ENCODE data around the gene SERPINB6.

SERPINB6 gene

DNA sequence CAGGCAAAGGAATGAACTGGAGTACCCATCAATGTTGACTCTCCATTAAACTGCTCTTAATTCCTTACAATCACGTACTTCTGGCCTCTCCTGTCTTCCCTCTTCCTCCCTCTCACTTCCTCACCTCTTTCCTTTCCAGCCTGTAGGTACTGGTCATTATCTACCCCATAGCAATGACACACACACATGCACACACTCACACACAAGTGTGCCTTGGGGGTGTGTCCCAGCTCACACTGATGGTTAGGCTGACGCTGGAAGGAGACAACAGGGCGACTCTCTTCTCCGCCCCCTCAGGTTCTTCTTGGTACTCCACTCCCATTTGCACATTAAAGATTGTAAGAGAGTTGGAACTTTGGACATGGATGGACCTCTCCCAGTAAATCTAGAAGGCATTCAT lies 54.3 kb downstream of the SERPINB6 start:
- TF ChIP-seq FOXP2 (optimal IDR thresholded peaks at IDR 0.05; ENCODE audit: borderline replicate concordance, extremely low read depth, extremely low read length, insufficient read depth) (no peak), TAF1 (IDR thresholded peaks at IDR 0.05; ENCODE audit: borderline replicate concordance, insufficient read depth, low read length) (no peak), POLR2AphosphoS5 (IDR thresholded peaks at IDR 0.05; ENCODE audit: low read depth, low read length) (no peak), SIN3A (IDR thresholded peaks at IDR 0.05; ENCODE audit: borderline replicate concordance, insufficient read depth, low read length) (no peak)
- TF ChIP-seq, protein P1, sequence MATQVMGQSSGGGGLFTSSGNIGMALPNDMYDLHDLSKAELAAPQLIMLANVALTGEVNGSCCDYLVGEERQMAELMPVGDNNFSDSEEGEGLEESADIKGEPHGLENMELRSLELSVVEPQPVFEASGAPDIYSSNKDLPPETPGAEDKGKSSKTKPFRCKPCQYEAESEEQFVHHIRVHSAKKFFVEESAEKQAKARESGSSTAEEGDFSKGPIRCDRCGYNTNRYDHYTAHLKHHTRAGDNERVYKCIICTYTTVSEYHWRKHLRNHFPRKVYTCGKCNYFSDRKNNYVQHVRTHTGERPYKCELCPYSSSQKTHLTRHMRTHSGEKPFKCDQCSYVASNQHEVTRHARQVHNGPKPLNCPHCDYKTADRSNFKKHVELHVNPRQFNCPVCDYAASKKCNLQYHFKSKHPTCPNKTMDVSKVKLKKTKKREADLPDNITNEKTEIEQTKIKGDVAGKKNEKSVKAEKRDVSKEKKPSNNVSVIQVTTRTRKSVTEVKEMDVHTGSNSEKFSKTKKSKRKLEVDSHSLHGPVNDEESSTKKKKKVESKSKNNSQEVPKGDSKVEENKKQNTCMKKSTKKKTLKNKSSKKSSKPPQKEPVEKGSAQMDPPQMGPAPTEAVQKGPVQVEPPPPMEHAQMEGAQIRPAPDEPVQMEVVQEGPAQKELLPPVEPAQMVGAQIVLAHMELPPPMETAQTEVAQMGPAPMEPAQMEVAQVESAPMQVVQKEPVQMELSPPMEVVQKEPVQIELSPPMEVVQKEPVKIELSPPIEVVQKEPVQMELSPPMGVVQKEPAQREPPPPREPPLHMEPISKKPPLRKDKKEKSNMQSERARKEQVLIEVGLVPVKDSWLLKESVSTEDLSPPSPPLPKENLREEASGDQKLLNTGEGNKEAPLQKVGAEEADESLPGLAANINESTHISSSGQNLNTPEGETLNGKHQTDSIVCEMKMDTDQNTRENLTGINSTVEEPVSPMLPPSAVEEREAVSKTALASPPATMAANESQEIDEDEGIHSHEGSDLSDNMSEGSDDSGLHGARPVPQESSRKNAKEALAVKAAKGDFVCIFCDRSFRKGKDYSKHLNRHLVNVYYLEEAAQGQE (IDR thresholded peaks at IDR 0.05; ENCODE audit: insufficient read depth in 1 of 2, low read depth in 2 of 2, low read length in 2 of 2), result no peak

DNA sequence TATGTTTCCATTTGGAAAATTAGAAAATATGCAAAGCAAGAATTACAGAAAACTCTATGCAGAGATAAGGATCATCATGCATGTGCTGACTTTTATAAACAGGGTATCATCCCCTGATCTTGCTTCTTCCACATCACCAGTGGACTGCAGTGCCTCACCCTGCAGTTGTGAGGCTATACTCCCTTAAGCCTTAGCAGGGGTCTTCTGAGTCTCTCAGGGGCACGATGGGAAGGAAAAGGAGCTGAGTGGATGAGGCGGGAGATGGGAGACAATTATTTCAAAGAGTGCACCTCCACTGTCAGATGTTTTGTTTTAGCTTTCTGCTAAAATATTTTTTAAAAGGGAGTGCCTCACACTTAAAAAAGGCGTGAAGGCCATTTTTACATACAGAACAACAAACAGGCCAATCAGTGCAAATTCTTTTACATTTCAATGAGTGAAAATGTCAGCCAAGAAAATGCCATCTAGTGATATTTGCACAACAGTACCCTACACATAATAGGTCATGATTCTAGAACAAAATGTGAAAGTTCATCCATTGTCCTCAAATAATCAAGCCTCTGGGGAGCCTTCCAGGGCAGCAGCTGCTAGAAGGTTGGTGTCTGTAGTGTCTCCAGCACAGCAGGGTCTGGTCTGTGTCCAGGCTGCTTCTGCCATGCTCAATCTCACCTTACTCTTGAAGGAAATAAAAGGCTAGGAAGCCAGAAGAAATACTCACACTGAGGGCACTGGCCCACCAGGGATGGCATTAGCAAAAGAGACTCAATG lies 55.0 kb downstream of the SERPINB6 start:
- TF ChIP-seq, protein P1 (IDR thresholded peaks at IDR 0.05; ENCODE audit: insufficient read depth in 1 of 2, low read depth in 2 of 2, low read length in 2 of 2), result no peak
- no peak for TF ChIP-seq POLR2AphosphoS5 (IDR thresholded peaks at IDR 0.05; ENCODE audit: low read depth, low read length)
- no peak for TF ChIP-seq TAF1 (IDR thresholded peaks at IDR 0.05; ENCODE audit: borderline replicate concordance, insufficient read depth, low read length)
- no peak for TF ChIP-seq SIN3A (IDR thresholded peaks at IDR 0.05; ENCODE audit: borderline replicate concordance, insufficient read depth, low read length)
- no peak for TF ChIP-seq FOXP2 (optimal IDR thresholded peaks at IDR 0.05; ENCODE audit: borderline replicate concordance, extremely low read depth, extremely low read length, insufficient read depth)

DNA sequence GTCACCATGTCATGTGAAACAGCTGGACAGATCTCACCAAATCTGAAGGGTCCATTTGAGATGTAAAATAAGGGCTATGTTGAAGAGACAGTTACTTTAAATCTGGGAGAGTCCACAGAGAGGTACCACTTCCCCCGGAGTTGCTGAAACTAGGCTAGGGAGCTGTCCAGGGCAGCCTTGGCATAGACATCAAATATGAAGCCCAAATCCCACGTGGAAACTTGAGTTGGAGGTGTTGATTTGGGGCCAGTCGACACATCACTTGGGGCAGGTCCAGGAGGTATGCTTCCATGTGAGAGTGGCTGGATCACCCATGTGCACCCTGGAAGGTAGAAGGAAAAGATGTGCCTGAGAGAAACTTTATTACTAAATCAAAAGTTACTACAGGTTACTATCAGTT lies 56.2 kb downstream of the SERPINB6 start:
- TF ChIP-seq, protein P1 (IDR thresholded peaks at IDR 0.05; ENCODE audit: insufficient read depth in 1 of 2, low read depth in 2 of 2, low read length in 2 of 2), result peak in 1 of 2 experiments; percentile 59; a peak in 1 of 4 replicates
- no peak for TF ChIP-seq FOXP2 (optimal IDR thresholded peaks at IDR 0.05; ENCODE audit: borderline replicate concordance, extremely low read depth, extremely low read length, insufficient read depth)

DNA sequence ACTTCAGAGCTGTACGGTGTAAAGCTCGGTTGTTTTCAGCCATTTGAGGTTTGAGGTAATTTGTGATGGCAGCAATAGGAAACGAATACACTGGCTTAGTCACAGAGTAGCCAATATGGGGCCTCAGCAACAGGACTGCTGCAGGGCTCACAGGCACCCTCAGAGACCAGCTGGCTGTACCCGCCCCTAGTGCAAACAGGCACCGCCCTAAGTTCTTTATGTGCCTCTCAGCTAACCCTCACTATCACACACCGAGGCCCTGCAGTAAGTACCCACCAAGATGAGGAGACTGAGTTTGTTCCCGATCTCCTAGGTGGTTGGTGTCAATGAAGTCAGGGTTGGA lies 57.1 kb downstream of the SERPINB6 start:
- TF ChIP-seq, protein P1 (IDR thresholded peaks at IDR 0.05; ENCODE audit: insufficient read depth in 1 of 2, low read depth in 2 of 2, low read length in 2 of 2), result no peak
- no peak for TF ChIP-seq FOXP2 (optimal IDR thresholded peaks at IDR 0.05; ENCODE audit: borderline replicate concordance, extremely low read depth, extremely low read length, insufficient read depth)
- TF ChIP-seq POLR2AphosphoS5 (IDR thresholded peaks at IDR 0.05; ENCODE audit: low read depth, low read length), result no peak
